ENCODE measurements around the gene RIOX2.
"Not testable (repeated sequence)": the region's sequence is repeated elsewhere in the genome, so short reads cannot be mapped to it uniquely, and the experiment has no call there.

The RIOX2 gene

DNA sequence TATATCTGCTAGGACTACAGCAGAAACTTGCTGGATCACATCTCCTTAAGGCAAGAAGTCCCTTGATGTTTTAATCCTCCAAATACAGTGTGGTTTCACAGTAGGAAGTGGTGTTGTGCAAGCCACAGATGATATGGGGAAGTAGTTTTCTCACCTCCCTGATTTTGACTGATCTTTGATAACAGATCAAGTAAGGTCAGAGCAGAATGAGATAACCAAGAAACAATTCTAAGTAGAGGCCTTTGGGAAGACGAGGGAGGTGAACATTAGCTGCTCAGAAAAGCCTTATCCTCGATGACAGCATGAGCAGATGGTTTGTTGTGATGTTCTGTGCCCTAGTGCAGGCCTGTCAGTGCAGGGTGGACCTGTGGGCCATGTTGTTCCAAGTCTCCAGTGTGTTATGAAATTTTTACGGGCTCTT, 61.3 kb downstream of the RIOX2 start:
- no peak overlapping the region for H3K23ac ChIP-seq (ENCODE audit: low read length)
- no peak overlapping the region for H3K4me2 ChIP-seq (ENCODE audit: low read length)
- no peak overlapping the region for H2BK12ac ChIP-seq (ENCODE audit: low read length)
- no peak overlapping the region for H3K4ac ChIP-seq (ENCODE audit: low read depth, low read length)
- no peaks in the 10 kb centered on the region for H3K36me3 ChIP-seq (ENCODE audit: control insufficient read depth in 1 of 2, insufficient read depth in 2 of 2, low read length in 2 of 2)
- no peak overlapping the region for H2AFZ ChIP-seq (ENCODE audit: insufficient read depth, low read length, poor library complexity)
- no peak overlapping the region for H3K27ac ChIP-seq (ENCODE audit: low read depth, low read length)
- H3K14ac ChIP-seq (ENCODE audit: low read length), result no peak overlapping the region
- peak; percentile 51 to 74 for DNase-seq
- H3K18ac ChIP-seq (ENCODE audit: low read length), result no peak overlapping the region
- no peak overlapping the region for H4K8ac ChIP-seq (ENCODE audit: low read depth, low read length)
- no peak overlapping the region for H3K9ac ChIP-seq (ENCODE audit: low read length)
- H3K79me1 ChIP-seq (ENCODE audit: low read length), result no peaks in the 10 kb centered on the region
- H2BK120ac ChIP-seq (ENCODE audit: insufficient read depth, low read length, poor library complexity), result no peak overlapping the region
- H3K4me1 ChIP-seq (ENCODE audit: control insufficient read depth in 1 of 2, insufficient read depth in 2 of 2, low read length in 2 of 2), result no peaks in the 10 kb centered on the region
- WGBS (ENCODE audit: extremely low coverage, insufficient coverage, insufficient read length), result no CpG with 5 or more reads among the region's 3 CpGs
- H4K91ac ChIP-seq (ENCODE audit: low read depth, low read length), result no peak overlapping the region
- H3K4me3 ChIP-seq (ENCODE audit: low read depth, low read length), result no peak overlapping the region
- no peaks in the 10 kb centered on the region for H3K27me3 ChIP-seq (ENCODE audit: insufficient read depth, low read length)
- no peaks in the 10 kb centered on the region for H3K9me3 ChIP-seq (ENCODE audit: insufficient read depth, low read depth, low read length)
- H2AK5ac ChIP-seq (ENCODE audit: low read length), result no peak overlapping the region
- no peaks in the 10 kb centered on the region for H3K79me2 ChIP-seq (ENCODE audit: control insufficient read depth, insufficient read depth, low read length, poor library complexity)
- H4K12ac ChIP-seq (ENCODE audit: low read depth, low read length), result no peak overlapping the region
- H2BK5ac ChIP-seq (ENCODE audit: low read depth, low read length, poor library complexity), result no peak overlapping the region

DNA sequence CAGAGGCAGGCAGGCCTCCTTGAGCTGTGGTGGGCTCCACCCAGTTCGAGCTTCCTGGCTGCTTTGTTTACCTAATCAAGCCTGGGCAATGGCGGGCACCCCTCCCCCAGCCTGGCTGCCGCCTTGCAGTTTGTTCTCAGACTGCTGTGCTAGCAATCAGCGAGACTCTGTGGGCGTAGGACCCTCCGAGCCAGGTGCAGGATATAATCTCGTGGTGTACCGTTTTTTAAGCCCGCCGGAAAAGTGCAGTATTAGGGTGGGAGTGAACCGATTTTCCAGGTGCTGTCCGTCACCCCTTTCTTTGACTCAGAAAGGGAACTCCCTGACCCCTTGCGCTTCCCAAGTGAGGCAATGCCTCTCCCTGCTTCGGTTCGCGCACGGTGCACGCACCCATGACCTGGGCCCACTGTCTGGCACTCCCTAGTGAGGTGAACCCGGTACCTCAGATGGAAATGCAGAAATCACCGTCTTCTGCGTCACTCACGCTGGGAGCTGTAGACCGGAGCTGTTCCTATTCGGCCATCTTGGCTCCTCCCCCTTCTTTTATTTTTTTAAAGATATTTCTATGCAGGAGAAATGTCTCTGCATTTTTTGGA, 61.9 kb downstream of the RIOX2 start:
- H2BK5ac ChIP-seq (ENCODE audit: low read depth, low read length, poor library complexity); H3K9me3 ChIP-seq (ENCODE audit: insufficient read depth, low read depth, low read length); H3K14ac ChIP-seq (ENCODE audit: low read length); H4K91ac ChIP-seq (ENCODE audit: low read depth, low read length); H3K4ac ChIP-seq (ENCODE audit: low read depth, low read length); H4K12ac ChIP-seq (ENCODE audit: low read depth, low read length); H3K4me2 ChIP-seq (ENCODE audit: low read length); H3K27ac ChIP-seq (ENCODE audit: low read depth, low read length); H4K8ac ChIP-seq (ENCODE audit: low read depth, low read length); H3K18ac ChIP-seq (ENCODE audit: low read length); H3K79me2 ChIP-seq (ENCODE audit: control insufficient read depth, insufficient read depth, low read length, poor library complexity); H3K79me1 ChIP-seq (ENCODE audit: low read length); H3K9ac ChIP-seq (ENCODE audit: low read length); H2BK12ac ChIP-seq (ENCODE audit: low read length); H3K4me1 ChIP-seq (ENCODE audit: control insufficient read depth in 1 of 2, insufficient read depth in 2 of 2, low read length in 2 of 2); H3K27me3 ChIP-seq (ENCODE audit: insufficient read depth, low read length); H3K4me3 ChIP-seq (ENCODE audit: low read depth, low read length); DNase-seq; H3K23ac ChIP-seq (ENCODE audit: low read length); H2BK120ac ChIP-seq (ENCODE audit: insufficient read depth, low read length, poor library complexity); H2AK5ac ChIP-seq (ENCODE audit: low read length); H3K36me3 ChIP-seq (ENCODE audit: control insufficient read depth in 1 of 2, insufficient read depth in 2 of 2, low read length in 2 of 2): not testable (repeated sequence)
- peak overlapping the region; percentile 10 for H2AFZ ChIP-seq (ENCODE audit: insufficient read depth, low read length, poor library complexity)
- WGBS (ENCODE audit: extremely low coverage, insufficient coverage, insufficient read length), result no CpG with 5 or more reads among the region's 24 CpGs

DNA sequence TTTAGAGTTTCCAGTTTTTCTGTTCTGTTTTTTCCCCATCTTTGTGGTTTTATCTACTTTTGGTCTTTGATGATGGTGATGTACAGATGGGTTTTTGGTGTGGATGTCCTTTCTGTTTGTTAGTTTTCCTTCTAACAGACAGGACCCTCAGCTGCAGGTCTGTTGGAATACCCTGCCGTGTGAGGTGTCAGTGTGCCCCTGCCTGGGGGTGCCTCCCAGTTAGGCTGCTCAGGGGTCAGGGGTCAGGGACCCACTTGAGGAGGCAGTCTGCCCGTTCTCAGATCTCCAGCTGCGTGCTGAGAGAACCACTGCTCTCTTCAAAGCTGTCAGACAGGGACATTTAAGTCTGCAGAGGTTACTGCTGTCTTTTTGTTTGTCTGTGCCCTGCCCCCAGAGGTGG, 62.4 kb downstream of the RIOX2 start:
- not testable (repeated sequence) for H3K18ac ChIP-seq (ENCODE audit: low read length); H3K36me3 ChIP-seq (ENCODE audit: control insufficient read depth in 1 of 2, insufficient read depth in 2 of 2, low read length in 2 of 2); H3K79me2 ChIP-seq (ENCODE audit: control insufficient read depth, insufficient read depth, low read length, poor library complexity); H4K8ac ChIP-seq (ENCODE audit: low read depth, low read length); H2AK5ac ChIP-seq (ENCODE audit: low read length); H3K27ac ChIP-seq (ENCODE audit: low read depth, low read length); H4K12ac ChIP-seq (ENCODE audit: low read depth, low read length); H2BK5ac ChIP-seq (ENCODE audit: low read depth, low read length, poor library complexity); H2BK120ac ChIP-seq (ENCODE audit: insufficient read depth, low read length, poor library complexity); DNase-seq; H3K4me3 ChIP-seq (ENCODE audit: low read depth, low read length); H3K27me3 ChIP-seq (ENCODE audit: insufficient read depth, low read length); H3K4me2 ChIP-seq (ENCODE audit: low read length); H3K79me1 ChIP-seq (ENCODE audit: low read length); H3K23ac ChIP-seq (ENCODE audit: low read length); H3K4ac ChIP-seq (ENCODE audit: low read depth, low read length); H3K14ac ChIP-seq (ENCODE audit: low read length); H3K9me3 ChIP-seq (ENCODE audit: insufficient read depth, low read depth, low read length); H2BK12ac ChIP-seq (ENCODE audit: low read length); H4K91ac ChIP-seq (ENCODE audit: low read depth, low read length); H2AFZ ChIP-seq (ENCODE audit: insufficient read depth, low read length, poor library complexity); H3K4me1 ChIP-seq (ENCODE audit: control insufficient read depth in 1 of 2, insufficient read depth in 2 of 2, low read length in 2 of 2); H3K9ac ChIP-seq (ENCODE audit: low read length)
- WGBS (ENCODE audit: extremely low coverage, insufficient coverage, insufficient read length), result no CpG with 5 or more reads among the region's 3 CpGs

DNA sequence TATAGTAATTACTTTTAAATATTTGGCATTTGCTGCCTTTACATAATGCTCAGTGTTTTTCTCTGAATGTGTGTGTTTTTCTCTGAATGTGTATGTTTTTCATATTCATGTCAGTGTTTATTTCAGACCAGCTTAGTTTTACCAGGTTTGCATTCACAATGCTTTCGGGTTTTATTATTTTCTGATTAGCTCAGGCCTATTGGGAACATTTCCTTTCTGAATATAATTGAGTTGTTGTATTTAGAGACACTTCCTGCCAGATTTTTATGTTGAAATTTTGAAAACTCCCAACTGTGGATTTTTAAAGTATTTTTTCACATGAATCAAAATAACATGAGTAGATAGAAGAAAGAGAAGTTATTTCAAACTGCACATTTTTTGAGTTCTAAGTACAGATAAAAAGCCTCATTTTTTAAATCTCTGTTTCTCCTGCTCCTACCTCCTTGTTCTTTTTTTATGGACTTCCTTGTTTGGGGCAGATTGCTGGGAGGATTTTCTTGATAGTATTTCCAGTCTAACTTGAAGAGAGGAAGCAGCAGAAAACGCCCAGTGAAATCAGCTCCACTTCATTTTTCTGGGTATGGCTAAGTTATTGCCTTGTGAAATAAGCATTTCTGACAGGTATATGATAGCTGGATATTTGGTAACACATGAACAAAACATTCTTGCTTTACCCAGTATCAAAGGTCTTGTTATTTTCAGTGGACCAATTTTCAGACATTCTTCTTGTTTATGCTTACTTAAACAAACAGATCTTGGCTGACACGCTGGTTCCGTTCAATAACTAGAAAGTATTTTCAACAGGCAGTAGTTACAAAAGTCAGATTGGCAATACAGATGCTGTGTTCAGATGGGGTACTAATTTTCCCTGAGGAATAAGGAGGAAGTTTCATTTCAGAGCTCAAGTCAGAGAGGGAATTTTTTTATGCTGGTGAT, 70.7 kb downstream of the RIOX2 start:
- Histone ChIP-seq H3K9me3 (ENCODE audit: insufficient read depth, low read depth, low read length) (no peaks in the 10 kb centered on the region), H3K4me3 (ENCODE audit: low read depth, low read length) (no peak overlapping the region), H3K79me1 (ENCODE audit: low read length) (no peaks in the 10 kb centered on the region), H2AFZ (ENCODE audit: insufficient read depth, low read length, poor library complexity) (no peak overlapping the region), H3K27ac (ENCODE audit: low read depth, low read length) (no peak overlapping the region), H3K36me3 (ENCODE audit: control insufficient read depth in 1 of 2, insufficient read depth in 2 of 2, low read length in 2 of 2) (no peaks in the 10 kb centered on the region), H3K4ac (ENCODE audit: low read depth, low read length) (no peak overlapping the region), H2AK5ac (ENCODE audit: low read length) (no peak overlapping the region), H3K4me2 (ENCODE audit: low read length) (no peak overlapping the region), H2BK5ac (ENCODE audit: low read depth, low read length, poor library complexity) (no peak overlapping the region), H3K18ac (ENCODE audit: low read length) (no peak overlapping the region), H3K79me2 (ENCODE audit: control insufficient read depth, insufficient read depth, low read length, poor library complexity) (no peaks in the 10 kb centered on the region), H3K27me3 (ENCODE audit: insufficient read depth, low read length) (no peaks in the 10 kb centered on the region), H3K14ac (ENCODE audit: low read length) (no peak overlapping the region), H3K4me1 (ENCODE audit: control insufficient read depth in 1 of 2, insufficient read depth in 2 of 2, low read length in 2 of 2) (no peaks in the 10 kb centered on the region), H4K8ac (ENCODE audit: low read depth, low read length) (no peak overlapping the region), H3K9ac (ENCODE audit: low read length) (no peak overlapping the region), H2BK120ac (ENCODE audit: insufficient read depth, low read length, poor library complexity) (no peak overlapping the region), H4K91ac (ENCODE audit: low read depth, low read length) (no peak overlapping the region), H4K12ac (ENCODE audit: low read depth, low read length) (no peak overlapping the region), H2BK12ac (ENCODE audit: low read length) (no peak overlapping the region), H3K23ac (ENCODE audit: low read length) (no peak overlapping the region)
- DNase-seq, result peak in 1 of 2 donors; percentile 60
- WGBS (ENCODE audit: extremely low coverage, insufficient coverage, insufficient read length), result no CpG with 5 or more reads among the region's 4 CpGs

Measured in trophoblast cell (in vitro differentiated cells and primary cell).